ENCODE data around the gene DYRK2. TPM values are rescaled to one million over a fixed set of nuclear protein-coding genes. Genes with fewer than 3 reads are reported as not detected.

Gene DYRK2
- total RNA-seq, 2 donors from 2014 or later = 61.7 to 67.4 TPM

DNA sequence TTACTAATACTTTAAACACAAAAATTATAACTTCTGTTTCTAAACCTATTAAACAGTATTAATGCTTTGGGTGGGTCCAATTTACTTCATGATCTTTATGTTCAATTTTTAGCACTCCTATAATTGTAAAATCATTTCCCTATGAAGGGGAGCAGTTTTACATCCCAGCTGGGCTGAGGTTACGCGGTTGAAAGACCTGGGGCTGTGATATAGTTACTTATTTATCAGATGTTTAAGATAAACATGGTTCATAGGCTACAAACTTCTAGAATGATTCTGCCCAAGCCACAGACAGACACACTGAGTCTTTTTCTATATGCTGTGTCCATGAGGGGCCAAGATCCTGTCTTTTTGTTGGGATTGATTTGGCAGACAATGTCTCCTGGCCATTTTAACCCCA lies 44.4 kb downstream of the DYRK2 start:
- no peak for ATAC-seq
- DNase-seq = no peak
- intact Hi-C loops (cut with DNase I) = no loop called here

DNA sequence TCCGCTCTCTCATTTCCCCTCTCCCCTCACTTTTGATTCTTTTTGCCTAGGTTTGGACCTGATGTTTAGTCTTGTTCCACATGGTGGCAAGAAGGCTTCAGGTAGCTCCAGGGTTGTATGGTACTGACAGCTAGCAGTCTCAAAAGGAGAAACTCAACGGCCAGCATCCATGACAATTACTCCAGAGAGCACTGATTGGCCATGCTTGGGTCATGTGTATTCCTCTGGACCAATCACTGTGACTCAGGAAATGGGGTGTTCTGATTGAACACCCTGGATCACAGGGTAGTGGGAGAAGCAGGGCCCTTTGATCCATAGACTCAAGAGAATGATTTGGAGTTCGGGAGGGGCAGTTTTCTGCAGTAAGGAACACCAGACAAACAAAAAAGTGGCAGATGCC lies 45.3 kb downstream of the DYRK2 start:
- intact Hi-C loops (cut with DNase I) = no loop called here
- ATAC-seq = no peak
- no peak for DNase-seq

DNA sequence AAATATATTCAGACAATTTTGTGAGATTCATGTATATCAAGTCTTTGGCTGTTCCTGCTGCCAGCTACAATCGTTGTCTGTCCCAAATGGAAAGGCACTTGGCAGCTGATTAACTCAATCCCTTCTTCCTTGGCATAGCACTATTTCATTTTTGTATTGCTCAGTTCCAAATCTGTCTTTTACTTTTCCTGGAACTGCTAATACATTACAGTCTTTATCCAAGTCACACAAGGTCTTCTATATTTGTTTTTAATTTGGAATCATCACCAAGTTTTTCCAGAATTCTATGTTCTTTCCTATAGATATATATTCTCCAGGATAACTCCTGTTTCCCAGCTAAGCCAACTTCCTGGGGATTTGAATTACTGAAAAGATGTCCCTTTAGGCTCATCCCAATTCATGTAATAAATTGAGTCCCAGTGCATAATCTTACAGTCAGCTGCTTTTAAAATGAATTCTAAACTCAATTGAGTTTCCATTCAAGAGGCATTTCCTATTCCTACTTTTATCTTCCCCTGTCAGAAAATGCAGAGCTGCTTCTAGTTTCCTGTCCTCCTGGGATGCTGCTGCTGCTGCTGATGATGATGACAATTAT lies 45.9 kb downstream of the DYRK2 start:
- intact Hi-C loops (cut with DNase I) = no loop called here
- no peak for DNase-seq
- no peak for ATAC-seq

DNA sequence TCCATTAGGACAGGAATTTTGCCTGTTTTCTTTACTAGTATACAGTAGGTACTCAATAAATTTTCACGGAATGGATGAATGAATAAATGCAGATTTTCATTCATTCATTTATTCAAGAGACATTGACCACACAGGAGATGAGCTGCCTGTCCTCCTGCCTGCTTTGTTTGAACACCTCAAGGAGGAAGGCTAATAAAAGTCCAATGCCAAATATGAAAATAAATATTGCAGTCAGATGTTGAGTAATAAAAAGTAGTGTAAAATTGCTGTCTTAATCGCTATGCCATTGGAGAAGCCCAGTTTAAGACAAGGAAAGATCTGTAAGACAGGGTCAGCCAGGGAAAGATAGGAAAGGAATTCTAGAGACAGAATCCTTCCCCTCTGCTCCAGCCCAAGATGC lies 47.4 kb downstream of the DYRK2 start:
- ATAC-seq (no peak), DNase-seq (no peak)
- intact Hi-C loops (cut with DNase I) = no loop called here

DNA sequence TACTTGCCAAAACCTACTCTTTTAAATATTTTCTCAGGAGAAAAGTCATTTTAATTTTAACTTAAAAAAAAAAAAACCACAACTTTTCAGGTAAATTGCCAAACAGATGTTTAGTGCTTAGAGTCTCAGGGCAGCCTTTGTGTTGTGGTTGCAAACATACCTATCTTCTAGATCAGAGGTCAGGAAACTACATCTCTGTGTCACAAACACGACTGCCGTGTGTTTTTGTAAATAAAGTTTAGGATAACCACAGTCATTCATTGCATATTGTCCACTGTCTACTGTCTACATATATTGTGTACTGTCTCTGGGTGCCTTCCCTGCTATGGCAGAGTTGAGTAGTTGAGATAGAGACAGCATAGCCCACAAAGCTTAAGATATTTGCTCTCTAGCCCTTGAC lies 48.9 kb downstream of the DYRK2 start:
- intact Hi-C loops (cut with DNase I) = no loop called here
- no peak for ATAC-seq
- DNase-seq = no peak

DNA sequence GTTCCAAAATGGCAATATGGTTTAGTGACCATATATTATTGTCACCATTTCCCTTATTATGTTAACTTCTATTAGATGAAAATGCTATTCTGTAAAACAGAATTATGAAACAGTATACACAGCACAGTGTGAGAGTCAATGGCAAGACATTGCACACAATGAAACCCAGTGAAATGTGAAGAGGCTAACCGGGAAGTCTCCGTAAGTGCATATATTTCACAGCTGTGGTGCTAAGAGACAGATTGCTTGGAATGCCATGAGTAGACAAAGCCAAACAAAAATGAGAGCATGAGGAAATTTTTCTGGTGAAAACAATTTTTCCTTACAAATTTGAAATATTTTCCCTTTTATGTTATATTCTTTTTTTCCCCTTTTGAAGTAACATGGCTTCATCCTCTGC lies 49.4 kb downstream of the DYRK2 start:
- no peak for DNase-seq
- no peak for ATAC-seq
- intact Hi-C loops (cut with DNase I) = no loop called here

DNA sequence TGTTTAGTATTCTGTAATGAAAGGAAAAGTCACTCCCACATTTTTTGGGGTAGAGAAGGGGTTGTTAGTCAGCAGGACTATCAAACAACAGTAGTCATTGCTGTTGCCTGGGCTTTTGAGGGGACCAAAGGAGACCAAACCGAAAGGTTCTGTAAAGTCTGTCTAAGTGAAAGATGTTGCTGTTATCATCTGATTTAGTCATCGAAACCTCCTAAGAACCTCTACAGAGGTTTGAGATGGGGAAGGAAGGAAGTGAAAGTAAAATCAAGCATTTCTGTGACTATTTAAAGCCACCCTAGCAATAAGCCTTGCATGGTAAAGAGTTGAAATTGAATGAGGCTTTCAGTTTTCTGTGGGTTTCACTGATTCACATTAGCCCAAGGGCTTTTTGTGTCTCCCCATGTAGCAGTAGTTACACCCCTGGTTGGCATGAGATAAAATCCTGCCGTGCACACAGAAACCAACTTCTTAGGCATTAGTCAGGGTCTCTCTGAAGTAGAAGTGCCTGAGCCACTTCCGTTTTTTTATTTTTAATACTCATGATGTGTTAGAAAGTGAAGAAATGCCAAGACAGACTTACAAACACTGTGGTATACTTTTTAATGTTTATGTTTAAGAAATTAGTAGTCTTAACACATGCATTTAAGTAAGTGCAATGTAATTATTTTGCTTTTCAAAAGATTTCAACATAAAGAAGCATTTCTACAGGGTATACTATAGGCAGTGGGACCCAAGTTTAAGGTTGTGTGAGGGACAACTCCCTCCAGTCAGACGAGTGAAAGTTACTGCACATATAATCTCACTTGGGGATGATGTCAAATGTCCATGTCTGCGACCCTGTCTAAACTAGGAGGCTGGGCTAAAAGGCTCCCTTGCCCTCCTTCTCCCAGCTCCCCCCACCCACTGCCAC lies 50.4 kb downstream of the DYRK2 start:
- intact Hi-C loops (cut with DNase I) = no loop called here
- DNase-seq (no peak), ATAC-seq (peak; percentile 65 to 68)

DNA sequence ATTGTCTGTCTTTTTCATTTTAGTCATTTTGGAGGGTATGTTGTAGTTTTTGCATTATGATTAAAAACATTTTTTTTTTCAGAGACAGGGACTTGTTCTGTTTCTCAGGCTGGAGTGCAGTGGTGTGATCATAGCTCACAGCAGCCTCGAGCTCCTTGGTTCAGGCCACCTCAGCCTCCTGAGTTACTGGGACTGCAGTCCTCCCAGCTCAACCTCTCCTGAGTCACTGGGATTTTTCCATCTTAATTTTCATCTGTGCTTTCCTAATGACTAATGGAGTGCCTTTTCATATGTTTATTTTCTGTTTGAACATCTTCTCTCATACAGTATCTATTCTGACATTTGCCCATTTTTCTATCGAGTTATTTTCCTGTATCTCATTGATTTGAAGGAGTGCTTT lies 52.6 kb downstream of the DYRK2 start:
- DNase-seq (no peak), ATAC-seq (no peak)
- intact Hi-C loops (cut with DNase I) = no loop called here

DNA sequence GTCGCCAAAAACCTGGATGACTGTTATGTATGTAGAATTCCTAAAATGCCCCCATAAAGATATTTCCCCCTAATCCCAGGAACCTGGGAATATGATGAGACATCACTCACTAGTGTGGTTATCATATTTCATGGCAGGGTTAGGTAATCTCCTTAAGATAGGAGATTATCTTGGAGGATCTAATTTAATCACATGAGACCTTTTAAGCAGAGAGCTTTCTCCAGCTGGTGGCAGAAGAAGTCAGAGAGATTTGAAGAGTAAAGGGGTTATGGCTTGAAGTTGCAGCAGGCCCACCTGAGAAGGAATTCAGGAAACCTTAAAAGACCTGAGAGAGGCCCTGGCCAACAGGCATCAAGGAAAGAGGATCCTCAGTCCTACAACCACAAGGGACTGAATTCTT lies 53.6 kb downstream of the DYRK2 start:
- ATAC-seq (no peak), DNase-seq (no peak)
- intact Hi-C loops (cut with DNase I) = no loop called here

DNA sequence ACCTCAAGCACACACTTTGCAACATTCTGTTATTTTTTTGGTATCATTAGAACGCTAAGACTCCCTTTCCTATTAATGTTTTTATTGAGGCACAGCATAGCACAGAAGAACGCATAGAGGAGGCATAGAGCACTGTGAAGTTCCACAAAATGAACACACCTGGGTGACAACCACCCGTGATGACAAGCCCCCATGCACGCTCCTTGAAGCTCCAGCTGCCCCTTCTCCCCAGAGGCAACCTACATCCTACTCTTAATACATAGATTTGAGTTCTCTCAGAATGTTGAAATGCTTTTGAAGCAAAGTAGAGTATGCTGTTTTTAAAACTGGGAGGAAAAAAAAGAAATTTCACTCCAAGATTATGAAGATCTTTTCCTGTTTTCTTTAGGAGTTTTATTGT lies 55.5 kb downstream of the DYRK2 start:
- DNase-seq (no peak), ATAC-seq (no peak)
- intact Hi-C loops (cut with DNase I) = no loop called here

DNA sequence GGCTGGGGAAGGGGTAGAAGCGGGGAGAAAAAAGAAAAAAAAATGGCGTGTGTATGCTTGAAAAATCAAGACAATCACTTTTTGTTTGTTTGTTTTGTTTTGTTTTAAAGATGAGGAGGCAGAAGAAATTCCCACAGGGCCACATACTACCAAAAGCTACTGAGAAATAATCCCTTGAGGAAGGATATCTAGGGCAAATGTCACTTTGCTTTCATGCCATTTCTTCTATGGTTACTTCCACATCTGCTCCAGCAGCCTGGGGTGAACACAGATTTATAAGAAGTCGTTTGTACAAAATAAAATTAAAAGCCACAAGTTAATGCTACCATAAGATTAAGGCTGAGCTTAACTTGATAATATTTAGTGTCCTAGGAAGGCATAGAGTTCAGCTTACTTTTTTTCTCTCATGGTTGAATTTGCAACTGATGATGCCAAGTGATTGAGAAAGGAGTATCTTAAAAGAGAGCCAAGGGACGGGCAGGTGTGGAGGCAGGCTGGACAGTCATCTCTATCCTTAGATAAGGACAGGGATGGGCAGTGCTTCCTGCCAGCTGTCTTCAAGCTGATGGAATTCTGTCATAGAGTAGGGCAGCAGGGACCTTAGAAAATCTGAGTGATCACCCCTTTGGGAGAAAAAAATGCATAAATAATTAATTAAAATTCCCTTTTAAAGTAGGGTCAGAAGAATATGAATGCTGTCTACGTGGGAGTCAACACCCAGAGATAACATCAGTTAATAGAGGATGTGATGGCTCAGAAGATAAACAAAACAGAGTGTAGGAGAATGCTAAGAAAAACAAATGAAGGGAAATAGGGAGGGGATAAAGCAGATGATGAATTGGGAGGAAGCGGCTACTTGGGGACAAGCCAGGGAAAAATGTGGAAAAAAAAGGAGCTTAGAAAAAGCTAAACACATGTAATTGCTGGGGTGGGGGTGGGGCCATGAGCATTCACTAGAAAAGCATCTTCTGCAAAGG lies 57.1 kb downstream of the DYRK2 start:
- DNase-seq (no peak), ATAC-seq (peak in 1 of 2 donors; percentile 55)
- intact Hi-C loops (cut with DNase I) = no loop called here

DNA sequence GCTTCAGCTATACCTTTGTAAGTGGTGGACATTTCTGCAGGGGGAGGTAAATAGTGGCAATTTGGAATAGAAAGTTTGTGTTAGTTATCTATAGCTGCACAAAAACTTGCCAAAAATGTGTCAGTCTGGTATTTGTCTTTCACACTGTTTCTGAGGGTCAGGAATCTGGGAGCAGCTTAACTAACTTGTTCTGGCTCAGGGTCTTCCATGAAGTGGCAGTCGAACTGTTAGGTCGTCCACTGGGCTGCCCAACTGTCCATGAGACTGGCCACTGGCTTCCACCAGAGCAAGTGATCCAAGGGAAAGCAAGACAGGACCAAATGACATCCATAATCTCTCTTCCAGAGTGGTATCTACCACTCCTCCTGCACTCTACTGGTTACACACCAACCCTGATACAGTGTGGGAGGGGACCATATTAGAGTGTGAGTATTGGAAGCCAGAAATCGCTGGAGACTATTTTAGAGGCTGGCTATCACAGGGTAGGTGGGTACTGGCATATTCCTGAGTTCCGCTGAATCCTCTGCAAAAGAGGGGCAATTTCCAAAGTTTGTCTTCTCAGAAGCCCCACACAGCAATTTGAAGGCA lies 60.9 kb downstream of the DYRK2 start:
- intact Hi-C loops (cut with DNase I) = no loop called here
- ATAC-seq (peak; percentile 57 to 90), DNase-seq (no peak)

DNA sequence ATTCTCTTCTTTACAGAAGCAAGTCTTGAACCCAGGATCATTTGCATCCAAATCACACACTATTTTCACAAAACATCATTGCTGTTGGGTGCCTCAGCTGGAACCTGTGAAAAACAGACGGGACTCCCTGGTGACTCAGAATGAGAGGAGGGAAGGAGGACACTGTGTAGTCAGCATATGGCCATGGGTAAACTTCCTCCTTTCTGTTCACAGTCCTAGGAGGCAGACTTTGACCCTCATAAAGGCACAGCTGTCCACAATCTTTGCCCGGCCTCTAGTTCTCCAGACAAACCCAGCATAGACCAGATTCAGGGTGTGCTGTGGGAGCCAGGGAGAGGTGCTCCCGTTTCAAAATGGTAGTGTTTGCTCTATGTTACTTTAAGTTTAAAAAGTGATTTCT lies 62.0 kb downstream of the DYRK2 start:
- intact Hi-C loops (cut with DNase I) = loop anchor here in 1 of 2 donors (5.0 kb wide), 2 partner anchors 43 to 58 kb away; no protein-coding TSS in a partner anchor
- ATAC-seq (peak; percentile 38 to 71), DNase-seq (no peak)

DNA sequence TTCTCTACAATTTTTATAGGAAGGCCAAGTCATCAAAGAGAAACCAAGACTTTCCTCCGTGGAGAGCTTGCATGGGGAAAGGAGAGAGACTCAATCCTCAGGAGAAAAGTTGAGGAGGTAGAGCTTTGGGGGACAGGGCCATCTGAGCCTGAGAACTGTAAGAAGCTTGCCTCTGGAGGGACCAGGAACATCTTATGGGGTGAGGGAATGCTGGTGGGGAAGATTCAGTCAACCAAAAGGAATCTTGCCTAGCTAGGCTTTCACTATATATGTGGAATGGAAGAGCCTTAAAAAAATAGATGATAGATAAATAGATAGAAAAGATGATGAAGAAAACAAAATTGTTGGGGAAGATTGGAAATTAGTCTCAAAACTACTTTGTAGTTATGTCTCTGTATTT lies 63.5 kb downstream of the DYRK2 start:
- intact Hi-C loops (cut with DNase I) = loop anchor here in 1 of 2 donors (5.0 kb wide), 2 partner anchors 45 to 60 kb away; no protein-coding TSS in a partner anchor
- no peak for ATAC-seq

DNA sequence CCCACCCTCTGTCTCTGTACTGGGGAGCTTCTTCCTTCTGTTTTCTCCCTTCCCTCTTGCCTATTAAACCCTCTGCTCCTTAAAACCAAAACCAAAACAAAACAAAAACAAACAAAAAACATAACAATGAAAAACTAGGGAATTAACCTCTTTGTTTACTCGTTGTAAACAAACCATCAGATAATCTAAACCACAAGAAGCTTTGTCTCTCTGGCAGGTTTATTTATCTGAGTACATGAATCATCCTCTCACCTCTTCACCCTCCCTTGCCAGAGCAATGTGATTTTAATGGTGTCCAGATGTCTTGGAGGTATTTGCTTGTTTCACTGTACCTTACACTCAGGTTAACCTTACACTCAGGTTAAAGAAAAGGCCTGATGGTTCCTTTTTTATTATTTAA lies 66.1 kb downstream of the DYRK2 start:
- intact Hi-C loops (cut with DNase I) = loop anchor here in 1 of 2 donors (5.0 kb wide), 2 partner anchors 47 to 62 kb away; no protein-coding TSS in a partner anchor

More for the DNA sequence above, 63.5 kb downstream of the DYRK2 start:
- no peak for DNase-seq

More for the DNA sequence above, 66.1 kb downstream of the DYRK2 start:
- ATAC-seq (peak in 1 of 2 donors; percentile 23), DNase-seq (no peak)

Measured in left cardiac atrium (tissue), 4 donors.